ENCODE data around the gene MYRFL. TPM values are rescaled to one million over a fixed set of nuclear protein-coding genes. Genes with fewer than 3 reads are reported as not detected.

The MYRFL gene
- total RNA-seq, 1 experiment from 2014 or later, result not detected

GRCh38 chr12:69978020-69978419 is 153.0 kb downstream of the MYRFL start:
- intact Hi-C loops (cut with micrococcal nuclease; ENCODE audit: unreplicated experiment), result no loop called here
- CTCF ChIA-PET, result no interaction called here

GRCh38 chr12:69981881-69982475 is 157.0 kb downstream of the MYRFL start:
- Histone ChIP-seq H3F3A (ENCODE audit: insufficient read depth, low read depth) (peaks cover 2% of the 10 kb centered on the region; the same call in 1 of the 2 replicates), H3K27ac (no peak overlapping the region), H3K27me3 (ENCODE audit: insufficient read depth, low read depth) (no peaks in the 10 kb centered on the region), H3K4me1 (replicated peaks; ENCODE audit: insufficient read depth) (peaks cover 1% of the 10 kb centered on the region), H2AFZ (no peak overlapping the region), H3K36me3 (ENCODE audit: low read depth) (no peaks in the 10 kb centered on the region), H3K79me2 (ENCODE audit: low read depth) (no peaks in the 10 kb centered on the region), H3K9me3 (ENCODE audit: insufficient read depth, low read depth) (no peaks in the 10 kb centered on the region), H4K20me1 (ENCODE audit: insufficient read depth) (no peaks in the 10 kb centered on the region), H3K4me2 (no peak overlapping the region), H3K9me2 (ENCODE audit: insufficient read depth) (no peaks in the 10 kb centered on the region), H3K4me3 (no peak overlapping the region)
- intact Hi-C loops (cut with micrococcal nuclease; ENCODE audit: unreplicated experiment), result loop anchor here (10.0 kb wide), 1 partner anchor 123 kb away; no protein-coding TSS in a partner anchor
- BruUV-seq (replicated peaks), result no TSS peak
- POLR2A ChIA-PET (ENCODE audit: unreplicated experiment), result no interaction called here
- TF ChIP-seq EZH2 (IDR thresholded peaks at IDR 0.05; ENCODE audit: low read depth) (no peak), CTCF (conservative IDR thresholded peaks at IDR 0.05) (no peak)
- no peak for DNase-seq
- CTCF ChIA-PET, result no interaction called here

More at GRCh38 chr12:69978020-69978419, 153.0 kb downstream of the MYRFL start:
- Histone ChIP-seq H3K4me3 (no peak overlapping the region), H3K4me1 (replicated peaks; ENCODE audit: insufficient read depth) (no peaks in the 10 kb centered on the region), H3K4me2 (no peak overlapping the region), H3K79me2 (ENCODE audit: low read depth) (no peaks in the 10 kb centered on the region), H3K27ac (no peak overlapping the region), H3K36me3 (ENCODE audit: low read depth) (no peaks in the 10 kb centered on the region), H2AFZ (no peak overlapping the region), H3F3A (ENCODE audit: insufficient read depth, low read depth) (no peaks in the 10 kb centered on the region), H3K27me3 (ENCODE audit: insufficient read depth, low read depth) (no peaks in the 10 kb centered on the region), H4K20me1 (ENCODE audit: insufficient read depth) (no peaks in the 10 kb centered on the region), H3K9me3 (ENCODE audit: insufficient read depth, low read depth) (no peaks in the 10 kb centered on the region), H3K9me2 (ENCODE audit: insufficient read depth) (no peaks in the 10 kb centered on the region)
- POLR2A ChIA-PET (ENCODE audit: unreplicated experiment), result no interaction called here
- TF ChIP-seq CTCF (conservative IDR thresholded peaks at IDR 0.05), result no peak
- TF ChIP-seq EZH2 (IDR thresholded peaks at IDR 0.05; ENCODE audit: low read depth), result no peak
- DNase-seq, result no peak
- no TSS peak for BruUV-seq (replicated peaks)

GRCh38 chr12:69984241-69984640 is 159.2 kb downstream of the MYRFL start:
- Histone ChIP-seq H3K27me3 (ENCODE audit: insufficient read depth, low read depth) (no peaks in the 10 kb centered on the region), H3K9me2 (ENCODE audit: insufficient read depth) (no peaks in the 10 kb centered on the region), H3K4me1 (replicated peaks; ENCODE audit: insufficient read depth) (peaks cover 23% of the 10 kb centered on the region), H2AFZ (no peak overlapping the region), H3K27ac (no peak overlapping the region), H3K79me2 (ENCODE audit: low read depth) (no peaks in the 10 kb centered on the region), H4K20me1 (ENCODE audit: insufficient read depth) (no peaks in the 10 kb centered on the region), H3K4me3 (no peak overlapping the region), H3K36me3 (ENCODE audit: low read depth) (no peaks in the 10 kb centered on the region), H3K9me3 (ENCODE audit: insufficient read depth, low read depth) (no peaks in the 10 kb centered on the region), H3F3A (ENCODE audit: insufficient read depth, low read depth) (peaks cover 17% of the 10 kb centered on the region; the same call in 1 of the 2 replicates), H3K4me2 (no peak overlapping the region)
- ChIA-PET POLR2A (ENCODE audit: unreplicated experiment) (no interaction called here), CTCF (no interaction called here)
- DNase-seq, result no peak
- BruUV-seq (replicated peaks), result no TSS peak
- intact Hi-C loops (cut with micrococcal nuclease; ENCODE audit: unreplicated experiment), result loop anchor here (10.0 kb wide), 1 partner anchor 121 kb away; no protein-coding TSS in a partner anchor
- no peak for TF ChIP-seq CTCF (conservative IDR thresholded peaks at IDR 0.05)
- TF ChIP-seq EZH2 (IDR thresholded peaks at IDR 0.05; ENCODE audit: low read depth), result no peak
